Fibroblast of villous mesenchyme (primary cell): ENCODE data around the gene SMAD7. TPM values are rescaled to one million over a fixed set of nuclear protein-coding genes. Genes with fewer than 3 reads are reported as not detected.

Experiments
- DNase-seq: peaks from one replicate; pipeline ENCODE4 v3.0.0-alpha.2; 2010; ENCODE audit warnings: low read depth
- H3K4me3 ChIP-seq: 2 replicates; pipeline ENCODE4 v1.5.1; 2011; ENCODE audit warnings: low read depth, mild to moderate bottlenecking, low read length
- CTCF ChIP-seq: IDR thresholded peaks from 2 replicates; pipeline ENCODE4 v1.5.1; 2012; ENCODE audit warnings: low read depth, mild to moderate bottlenecking, low read length; ENCODE audit not compliant: insufficient read depth
- total RNA-seq: library from RNA; depleted of rRNA; stranded (reverse); fragments of >200 nt; gene quantifications from 2 replicates; pipeline ENCODE4 v1.2.3, GENCODE V29; 2012

Gene SMAD7
- total RNA-seq, 1 donor: 28.9 TPM

DNA sequence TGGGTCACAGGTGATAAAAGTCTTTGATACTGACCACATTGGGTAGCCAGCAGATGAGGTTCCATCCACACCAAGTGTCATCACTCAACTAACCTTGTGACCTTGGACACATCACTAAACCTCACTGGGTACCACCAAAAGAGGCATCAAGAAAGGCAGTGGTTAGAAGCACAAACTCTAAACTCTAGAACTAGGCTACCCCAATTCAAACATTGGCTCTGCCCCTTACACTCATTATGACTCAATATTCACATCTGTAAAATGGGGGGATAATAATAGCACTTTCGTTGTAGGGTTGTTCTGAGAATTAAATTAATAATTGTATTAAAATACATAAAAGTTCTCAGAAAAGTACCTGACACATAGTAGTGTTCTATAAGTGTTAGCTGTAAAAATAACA, 15.8 kb upstream of the SMAD7 start:
- TF ChIP-seq CTCF: no peak
- DNase-seq: no peak
- no peak overlapping the region for H3K4me3 ChIP-seq

DNA sequence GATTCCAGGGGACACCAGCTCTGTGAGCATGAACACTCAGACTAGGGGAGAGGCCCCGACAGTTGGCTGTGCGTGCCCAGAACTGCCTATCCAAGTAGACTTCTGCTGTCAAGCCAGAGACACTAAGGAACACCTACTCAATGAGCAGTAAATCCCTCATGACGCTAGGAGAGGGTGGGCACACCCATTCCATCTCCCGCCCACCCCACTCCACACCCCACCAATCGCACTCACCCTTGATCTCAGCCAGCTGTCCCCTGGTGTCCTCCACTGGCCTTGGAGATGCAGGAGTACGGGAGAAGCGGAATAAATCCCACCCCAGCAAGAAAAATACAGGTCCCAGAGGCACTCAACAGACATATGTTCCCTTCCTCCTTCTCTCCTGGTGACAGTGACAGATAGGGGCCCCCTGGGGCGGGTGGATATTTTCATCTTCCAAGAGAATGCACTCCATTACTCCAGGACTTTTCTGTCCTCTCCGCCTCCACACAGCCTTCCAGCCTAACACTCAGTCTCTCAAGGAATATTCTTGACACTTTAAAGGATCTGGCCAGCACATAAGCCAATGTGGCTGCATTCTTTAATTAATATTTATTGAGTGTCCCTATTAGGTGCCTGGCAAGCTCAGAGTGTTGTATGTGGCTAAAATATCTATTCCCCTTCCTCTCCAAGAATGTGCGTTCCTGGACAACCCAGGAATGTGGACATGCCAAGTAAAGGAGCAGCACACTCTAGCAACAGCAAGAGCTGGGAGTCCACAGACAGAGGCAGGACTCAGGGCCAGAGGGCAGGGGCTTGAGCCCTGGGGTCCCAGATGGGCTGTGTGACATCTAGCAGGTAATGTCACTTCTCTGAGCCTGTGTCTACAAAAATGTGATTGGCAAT, 13.1 kb upstream of the SMAD7 start:
- DNase-seq: no peak
- no peak overlapping the region for H3K4me3 ChIP-seq
- no peak for TF ChIP-seq CTCF

DNA sequence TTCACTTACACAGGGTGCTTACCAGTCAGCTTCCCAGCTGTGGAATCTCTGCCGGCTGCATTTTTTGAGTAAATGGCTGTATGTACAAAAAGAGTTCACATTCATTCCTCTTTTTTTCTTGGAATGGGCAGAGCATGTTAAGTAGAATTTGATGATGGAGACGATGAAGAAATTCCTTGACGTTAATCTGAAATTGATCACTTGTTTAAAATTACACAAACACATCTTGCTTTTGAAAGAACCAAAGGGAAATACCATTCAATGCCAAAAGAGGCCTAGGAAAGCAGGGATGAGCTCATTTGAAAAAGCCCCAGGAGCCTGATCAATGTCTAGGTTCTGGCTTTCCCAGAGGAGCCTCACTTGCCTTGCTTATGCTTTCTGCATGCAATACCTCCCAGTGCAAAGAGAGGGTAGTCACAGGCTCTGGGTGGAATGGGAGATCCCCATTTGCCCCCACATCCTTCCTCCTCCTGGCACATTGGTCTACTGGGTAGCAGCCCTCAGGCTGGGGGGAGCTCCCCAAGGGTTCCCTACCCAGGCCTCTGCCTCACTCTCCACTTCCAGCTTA, 12.3 kb upstream of the SMAD7 start:
- no peak overlapping the region for H3K4me3 ChIP-seq
- no peak for DNase-seq
- TF ChIP-seq CTCF: no peak

GRCh38 chr18:48962252-48962993, 11.7 kb upstream of the SMAD7 start:
- no peak for TF ChIP-seq CTCF
- no peak for DNase-seq
- no peak overlapping the region for H3K4me3 ChIP-seq

- no peak overlapping the region for H3K4me3 ChIP-seq
- peak; percentile 67 for DNase-seq
- no peak for TF ChIP-seq CTCF
Measured at GRCh38 chr18:48961547-48961946, 10.8 kb upstream of the SMAD7 start.

DNA sequence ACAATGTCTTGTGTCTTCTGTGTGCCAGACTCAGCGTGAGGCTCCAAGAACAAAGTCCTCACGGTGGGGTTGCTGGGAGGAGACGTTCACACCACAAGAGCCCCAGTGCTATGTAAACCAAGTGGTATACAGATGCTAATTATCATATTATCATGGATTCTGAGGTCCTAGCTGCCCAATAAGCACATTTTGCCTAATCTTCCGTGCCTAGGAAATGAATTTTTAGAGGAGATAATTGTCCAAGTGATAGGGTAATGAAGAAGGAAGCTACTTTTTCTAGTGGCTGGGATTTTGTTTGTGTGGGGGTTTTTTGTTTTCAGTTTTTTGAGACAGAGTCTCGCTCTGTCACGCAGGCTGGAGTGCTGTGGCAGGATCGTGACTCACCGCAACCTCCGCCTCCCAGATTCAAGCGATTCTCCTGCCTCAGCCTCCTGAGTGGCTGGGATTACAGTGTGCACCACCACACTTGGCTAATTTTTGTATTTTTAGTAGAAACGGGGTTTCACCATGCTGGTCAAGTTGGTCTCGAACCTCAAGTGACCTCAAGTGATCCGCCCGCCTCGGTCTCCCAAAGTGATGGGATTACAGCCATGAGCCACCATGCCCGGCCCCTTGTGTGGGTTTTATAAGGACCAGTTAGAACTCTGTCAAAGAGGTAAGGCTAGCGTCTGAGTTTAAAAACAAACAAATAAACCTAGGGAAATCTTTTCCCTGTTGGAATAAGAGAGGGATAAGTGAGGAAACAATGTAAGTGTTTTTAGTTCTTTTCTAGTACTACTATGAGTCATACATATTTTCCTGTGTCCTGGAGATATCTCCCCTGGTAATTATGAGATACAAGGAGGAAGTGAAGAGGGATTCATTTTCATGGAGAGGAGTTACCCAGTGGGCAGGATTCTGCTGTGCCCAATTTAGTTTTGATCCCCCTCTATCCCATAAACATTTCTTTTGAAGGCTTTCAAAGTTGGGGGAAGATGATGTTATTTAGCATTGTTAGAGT, 9.5 kb upstream of the SMAD7 start:
- DNase-seq: peak; percentile 69
- TF ChIP-seq CTCF: no peak
- no peak overlapping the region for H3K4me3 ChIP-seq
